Measurements from ENCODE around the gene PKN1. TPM values are rescaled to one million over a fixed set of nuclear protein-coding genes. Genes with fewer than 3 reads are reported as not detected.

The PKN1 gene
- polyA plus RNA-seq, 1 donor = 83.6 TPM

GRCh38 chr19:14467391-14467790 is 34.3 kb downstream of the PKN1 start:
- no peak for DNase-seq

- no peak for DNase-seq
Measured at GRCh38 chr19:14467816-14468215, 34.7 kb downstream of the PKN1 start.

- DNase-seq = no peak
Measured at GRCh38 chr19:14470031-14470876, 37.1 kb downstream of the PKN1 start.

- no peak for DNase-seq
Measured at GRCh38 chr19:14471436-14472187, 38.5 kb downstream of the PKN1 start.

GRCh38 chr19:14472202-14472938 is 39.3 kb downstream of the PKN1 start:
- DNase-seq = peak; percentile 66

- no peak for DNase-seq
Measured at GRCh38 chr19:14473073-14473977, 40.2 kb downstream of the PKN1 start.

GRCh38 chr19:14473978-14474578 is 41.0 kb downstream of the PKN1 start:
- DNase-seq = no peak

GRCh38 chr19:14474827-14475226 is 41.7 kb downstream of the PKN1 start:
- no peak for DNase-seq

GRCh38 chr19:14475251-14476073 is 42.4 kb downstream of the PKN1 start, which contains the start of gene PTGER1:
PTGER1 (minus strand) TSS chr19:14475354; CDS start chr19:14474320, 1,034 bp downstream.
- no peak for DNase-seq

GRCh38 chr19:14476327-14476672 is 43.2 kb downstream of the PKN1 start:
- DNase-seq = no peak

- DNase-seq = no peak
Measured at GRCh38 chr19:14476673-14477401, 43.7 kb downstream of the PKN1 start.

GRCh38 chr19:14477418-14478112 is 44.5 kb downstream of the PKN1 start:
- no peak for DNase-seq

- no peak for DNase-seq
Measured at GRCh38 chr19:14478113-14478545, 45.0 kb downstream of the PKN1 start.

GRCh38 chr19:14479309-14479974 is 46.3 kb downstream of the PKN1 start:
- no peak for DNase-seq

- no peak for DNase-seq
Measured at GRCh38 chr19:14479975-14480699, 47.0 kb downstream of the PKN1 start.

GRCh38 chr19:14480700-14481079 is 47.6 kb downstream of the PKN1 start:
- DNase-seq = no peak

GRCh38 chr19:14482172-14482941 is 49.3 kb downstream of the PKN1 start:
- no peak for DNase-seq
